Cardiac muscle cell (in vitro differentiated cells and primary cell): ENCODE data around the gene TTN. TPM values are rescaled to one million over a fixed set of nuclear protein-coding genes. Genes with fewer than 3 reads are reported as not detected.

Experiments
- DNase-seq, 2 donors: peaks; one replicate each; pipeline versions ENCODE4 v3.0.0 to v3.0.0-alpha.2; 2010 to 2017; ENCODE audit warnings: low read depth in 1 of 2, low spot score in 1 of 2
- H3K27ac ChIP-seq: fragments of 200-600 bp; sonication (generic); 2 replicates; pipeline ENCODE4 v1.5.1; 2016
- H3K27me3 ChIP-seq: fragments of 200-600 bp; sonication (generic); 2 replicates; pipeline ENCODE4 v1.6.0; 2016; ENCODE audit warnings: control low read depth
- H3K36me3 ChIP-seq: fragments of 200-600 bp; sonication (generic); 2 replicates; pipeline ENCODE4 v1.5.1; 2016; ENCODE audit warnings: control low read depth
- H3K4me1 ChIP-seq: fragments of 200-600 bp; sonication (generic); 2 replicates; pipeline ENCODE4 v1.8.1; 2017; ENCODE audit warnings: low read depth, mild to moderate bottlenecking, mixed run types
- H3K4me3 ChIP-seq: fragments of 200-600 bp; sonication (generic); 2 replicates; pipeline ENCODE4 v1.5.1; 2016; ENCODE audit warnings: mild to moderate bottlenecking
- H3K9me3 ChIP-seq: fragments of 200-600 bp; sonication (generic); 2 replicates; pipeline ENCODE4 v1.5.1; 2017; ENCODE audit warnings: low read depth, mild to moderate bottlenecking, control low read depth
- polyA plus RNA-seq: library from polyadenylated mRNA; unstranded; fragments of >200 nt; fragmentation: Nextera tagmentation; extraction: Ambion mirVana; gene quantifications from 2 replicates; pipeline ENCODE4 v1.2.1, GENCODE V29; 2016
- total RNA-seq: library from RNA; depleted of rRNA; stranded (reverse); fragments of >200 nt; gene quantifications from 2 replicates; pipeline ENCODE4 v1.2.3, GENCODE V29; 2016
- TF ChIP-seq, protein P1 (sequence below): IDR thresholded peaks from 2 replicates; pipeline ENCODE4 v1.5.1; 2012; ENCODE audit warnings: low read depth, mild to moderate bottlenecking, low read length

Gene TTN
- total and polyA plus RNA-seq, 2 experiments from 2014 or later = 1,208 to 1,214 TPM

DNA sequence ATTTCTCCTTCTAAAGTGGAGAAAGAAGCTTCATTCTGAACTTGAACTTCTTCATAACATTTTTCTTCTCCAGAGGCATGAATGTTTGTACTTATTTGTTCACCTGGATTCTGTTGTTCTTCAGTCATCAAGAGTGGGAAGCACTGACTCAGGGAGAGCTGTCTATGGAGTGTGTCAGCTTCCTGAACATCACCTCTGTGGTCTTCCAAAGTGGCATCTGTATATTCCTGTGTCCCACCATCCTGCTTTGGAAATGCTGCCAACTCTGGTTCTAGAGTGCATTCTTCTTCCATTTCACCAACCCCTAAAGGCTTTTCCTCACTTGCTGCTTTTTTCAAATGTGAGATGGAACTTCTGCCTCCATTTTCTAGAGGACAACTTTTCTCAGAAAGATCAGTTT lies 59.5 kb downstream of the TTN start:
- no peaks in the 10 kb centered on the region for H3K4me1 ChIP-seq
- DNase-seq = no peak

DNA sequence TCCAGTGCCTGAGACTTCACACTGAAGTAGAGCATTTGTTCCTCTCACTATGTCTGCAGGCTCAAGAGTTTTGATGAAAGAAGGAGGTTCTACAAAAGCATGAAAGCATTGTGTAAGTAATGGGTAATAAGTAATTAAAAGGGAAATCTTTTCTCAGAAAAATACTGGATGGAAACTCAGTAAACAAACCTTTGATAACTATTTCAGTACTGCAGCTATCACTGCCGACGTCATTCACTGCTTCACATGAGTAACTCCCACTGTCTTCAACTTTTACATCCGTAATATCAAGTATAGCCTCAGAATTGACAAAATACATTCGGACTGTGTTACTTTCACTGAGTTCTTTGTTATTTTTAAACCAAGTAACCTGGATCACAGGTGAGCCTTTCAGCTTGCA lies 72.7 kb downstream of the TTN start:
- peaks cover 94% of the 10 kb centered on the region for H3K36me3 ChIP-seq
- no peak for DNase-seq
- H3K4me3 ChIP-seq = no peak overlapping the region
- H3K27ac ChIP-seq = peak overlapping the region; percentile 74
- H3K9me3 ChIP-seq = no peaks in the 10 kb centered on the region
- H3K27me3 ChIP-seq = no peaks in the 10 kb centered on the region
- H3K4me1 ChIP-seq = peaks cover 28% of the 10 kb centered on the region
- TF ChIP-seq, protein P1, sequence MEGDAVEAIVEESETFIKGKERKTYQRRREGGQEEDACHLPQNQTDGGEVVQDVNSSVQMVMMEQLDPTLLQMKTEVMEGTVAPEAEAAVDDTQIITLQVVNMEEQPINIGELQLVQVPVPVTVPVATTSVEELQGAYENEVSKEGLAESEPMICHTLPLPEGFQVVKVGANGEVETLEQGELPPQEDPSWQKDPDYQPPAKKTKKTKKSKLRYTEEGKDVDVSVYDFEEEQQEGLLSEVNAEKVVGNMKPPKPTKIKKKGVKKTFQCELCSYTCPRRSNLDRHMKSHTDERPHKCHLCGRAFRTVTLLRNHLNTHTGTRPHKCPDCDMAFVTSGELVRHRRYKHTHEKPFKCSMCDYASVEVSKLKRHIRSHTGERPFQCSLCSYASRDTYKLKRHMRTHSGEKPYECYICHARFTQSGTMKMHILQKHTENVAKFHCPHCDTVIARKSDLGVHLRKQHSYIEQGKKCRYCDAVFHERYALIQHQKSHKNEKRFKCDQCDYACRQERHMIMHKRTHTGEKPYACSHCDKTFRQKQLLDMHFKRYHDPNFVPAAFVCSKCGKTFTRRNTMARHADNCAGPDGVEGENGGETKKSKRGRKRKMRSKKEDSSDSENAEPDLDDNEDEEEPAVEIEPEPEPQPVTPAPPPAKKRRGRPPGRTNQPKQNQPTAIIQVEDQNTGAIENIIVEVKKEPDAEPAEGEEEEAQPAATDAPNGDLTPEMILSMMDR = no peak

More for the DNA sequence above, 59.5 kb downstream of the TTN start:
- no peaks in the 10 kb centered on the region for H3K9me3 ChIP-seq
- peak overlapping the region; percentile 78 for H3K27ac ChIP-seq
- TF ChIP-seq, protein P1 = no peak
- no peaks in the 10 kb centered on the region for H3K27me3 ChIP-seq
- H3K4me3 ChIP-seq = no peak overlapping the region
- H3K36me3 ChIP-seq = peaks cover 99% of the 10 kb centered on the region

DNA sequence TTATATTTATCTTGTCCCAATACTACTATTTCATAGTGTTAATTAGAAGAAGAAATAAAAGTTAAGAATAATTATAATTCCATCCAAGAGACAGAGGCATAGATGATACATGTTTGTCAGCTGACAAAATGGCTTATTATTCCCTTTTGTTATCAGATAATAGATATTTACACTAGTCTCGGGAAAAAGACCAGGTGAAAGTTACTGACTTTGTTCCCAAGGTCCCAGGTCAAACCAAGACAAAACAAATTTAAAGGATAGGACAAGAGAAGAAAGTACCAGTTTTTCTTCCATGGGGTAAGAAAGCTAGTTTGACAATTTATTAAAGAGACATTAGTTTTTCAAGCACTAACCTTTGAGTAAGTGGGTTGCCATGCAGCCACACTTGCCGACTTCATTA lies 73.2 kb downstream of the TTN start:
- peaks cover 28% of the 10 kb centered on the region for H3K4me1 ChIP-seq
- no peak for DNase-seq
- H3K36me3 ChIP-seq = peaks cover 94% of the 10 kb centered on the region
- peak overlapping the region; percentile 74 for H3K27ac ChIP-seq
- H3K9me3 ChIP-seq = no peaks in the 10 kb centered on the region
- H3K27me3 ChIP-seq = no peaks in the 10 kb centered on the region
- TF ChIP-seq, protein P1 = no peak
- no peak overlapping the region for H3K4me3 ChIP-seq

DNA sequence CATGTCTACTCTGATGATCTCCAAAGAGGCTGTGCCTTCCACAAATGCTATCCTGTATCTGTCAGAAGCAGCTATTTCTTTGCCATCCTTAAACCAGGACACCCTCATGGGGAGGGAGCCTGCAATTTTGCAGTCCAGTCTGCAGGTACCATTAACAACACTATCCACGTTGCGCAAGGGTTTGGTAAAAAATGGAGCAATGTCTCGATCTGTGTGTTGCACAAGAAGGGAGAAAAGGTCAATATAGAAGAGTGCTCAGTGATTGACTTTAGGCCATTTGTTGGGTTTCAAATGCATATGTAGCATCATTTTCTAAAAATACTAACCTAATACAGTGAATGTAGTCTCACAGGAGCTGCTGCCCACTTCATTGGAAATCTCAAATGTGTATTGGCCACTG lies 74.3 kb downstream of the TTN start:
- Histone ChIP-seq H3K4me3 (no peak overlapping the region), H3K36me3 (peaks cover 94% of the 10 kb centered on the region), H3K27ac (peak overlapping the region; percentile 74), H3K4me1 (peaks cover 26% of the 10 kb centered on the region), H3K27me3 (no peaks in the 10 kb centered on the region), H3K9me3 (no peaks in the 10 kb centered on the region)
- no peak for DNase-seq
- TF ChIP-seq, protein P1 = no peak

DNA sequence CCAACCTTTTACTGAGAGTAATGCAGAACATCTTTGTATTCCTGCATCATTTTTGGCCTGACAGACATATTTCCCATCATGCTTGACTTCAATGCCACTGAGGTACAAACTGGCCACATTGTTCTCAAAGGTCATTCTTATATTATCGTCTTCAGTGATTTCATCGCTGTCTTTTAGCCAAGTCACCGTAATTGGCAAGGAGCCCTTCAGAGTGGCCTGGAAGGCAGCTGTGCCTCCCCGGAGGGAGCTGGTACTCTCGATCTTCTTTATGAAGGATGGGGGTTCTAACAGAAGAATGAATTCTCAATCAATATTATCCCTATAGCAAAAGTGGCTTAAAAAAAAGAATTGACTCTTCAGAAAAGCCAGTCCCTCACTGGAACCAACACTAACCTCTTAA lies 75.9 kb downstream of the TTN start:
- no peak for DNase-seq
- TF ChIP-seq, protein P1 = no peak
- peaks cover 100% of the 10 kb centered on the region for H3K36me3 ChIP-seq
- no peaks in the 10 kb centered on the region for H3K27me3 ChIP-seq
- no peaks in the 10 kb centered on the region for H3K9me3 ChIP-seq
- no peak overlapping the region for H3K4me3 ChIP-seq
- H3K27ac ChIP-seq = peak overlapping the region; percentile 74
- peaks cover 20% of the 10 kb centered on the region for H3K4me1 ChIP-seq

DNA sequence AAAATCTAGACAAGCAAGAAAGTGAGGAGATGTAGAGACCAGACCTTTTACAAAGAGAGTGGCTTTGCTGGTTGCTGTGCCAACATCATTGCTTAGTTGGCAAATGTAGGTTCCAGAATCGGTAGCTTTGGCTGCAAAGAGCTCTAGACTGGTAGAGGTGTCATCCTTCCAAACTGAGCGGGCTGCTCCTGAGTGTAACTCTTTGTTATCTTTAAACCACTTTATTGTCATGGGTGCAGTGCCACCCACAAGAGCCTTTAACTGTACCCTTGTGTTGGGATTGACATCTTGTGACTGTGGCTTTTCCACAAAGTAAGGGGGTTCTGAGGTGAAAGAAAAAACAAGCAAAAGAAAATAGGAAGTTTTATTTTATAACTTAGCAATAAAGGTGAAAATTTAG lies 77.2 kb downstream of the TTN start:
- Histone ChIP-seq H3K4me3 (no peak overlapping the region), H3K9me3 (no peaks in the 10 kb centered on the region), H3K27ac (peak overlapping the region; percentile 84), H3K4me1 (peaks cover 10% of the 10 kb centered on the region), H3K36me3 (peaks cover 100% of the 10 kb centered on the region), H3K27me3 (no peaks in the 10 kb centered on the region)
- TF ChIP-seq, protein P1 = no peak
- no peak for DNase-seq
